Measurements from ENCODE around the gene SRI.
"Not testable (repeated sequence)": the region's sequence is repeated elsewhere in the genome, so short reads cannot be mapped to it uniquely, and the experiment has no call there.

SRI gene

GRCh38 chr7:88219781-88220747 is at the start of gene SRI:
Gene SRI (minus strand): TSS chr7:88220038. CDS start chr7:88220026, 12 bp downstream.
- peak; percentile 81 for DNase-seq

GRCh38 chr7:88269586-88269985 is 49.7 kb upstream of the SRI start:
- DNase-seq: no peak

GRCh38 chr7:88268858-88269257 is 49.0 kb upstream of the SRI start:
- no peak for DNase-seq

GRCh38 chr7:88268051-88268450 is 48.2 kb upstream of the SRI start:
- no peak for DNase-seq

GRCh38 chr7:88267421-88267820 is 47.6 kb upstream of the SRI start:
- no peak for DNase-seq

GRCh38 chr7:88264987-88265386 is 45.1 kb upstream of the SRI start:
- not testable (repeated sequence) for DNase-seq

GRCh38 chr7:88262562-88262961 is 42.7 kb upstream of the SRI start:
- DNase-seq: no peak

- DNase-seq: no peak
Measured at GRCh38 chr7:88260719-88261118, 40.9 kb upstream of the SRI start.

- DNase-seq: no peak
Measured at GRCh38 chr7:88259656-88260380, 40.0 kb upstream of the SRI start.

GRCh38 chr7:88258296-88258695 is 38.5 kb upstream of the SRI start:
- DNase-seq: not testable (repeated sequence)

- DNase-seq: no peak
Measured at GRCh38 chr7:88256906-88257305, 37.1 kb upstream of the SRI start.

- no peak for DNase-seq
Measured at GRCh38 chr7:88254721-88255424, 35.0 kb upstream of the SRI start.

GRCh38 chr7:88253640-88254039 is 33.8 kb upstream of the SRI start:
- no peak for DNase-seq

- no peak for DNase-seq
Measured at GRCh38 chr7:88244258-88244657, 24.4 kb upstream of the SRI start.

GRCh38 chr7:88243345-88243909 is 23.6 kb upstream of the SRI start:
- DNase-seq: no peak

GRCh38 chr7:88239852-88240251 is 20.0 kb upstream of the SRI start:
- no peak for DNase-seq

- DNase-seq: no peak
Measured at GRCh38 chr7:88233828-88234227, 14.0 kb upstream of the SRI start.

GRCh38 chr7:88230646-88231045 is 10.8 kb upstream of the SRI start:
- no peak for DNase-seq

GRCh38 chr7:88229302-88229995 is 9.6 kb upstream of the SRI start:
- DNase-seq: no peak

GRCh38 chr7:88226886-88227516 is 7.2 kb upstream of the SRI start:
- DNase-seq: no peak

GRCh38 chr7:88226201-88226600 is 6.4 kb upstream of the SRI start:
- no peak for DNase-seq
